Measurements from ENCODE around the gene GLRA3.

Gene GLRA3

GRCh38 chr4:174856926-174857800, 28.1 kb upstream of the GLRA3 start:
- DNase-seq (ENCODE audit: insufficient read length) (no peak), FAIRE-seq (peak; percentile 82)
- TF ChIP-seq POLR2A (IDR thresholded peaks at IDR 0.05; ENCODE audit: low read depth, low read length) = no peak
- no peak for TF ChIP-seq POLR2AphosphoS5 (IDR thresholded peaks at IDR 0.05; ENCODE audit: low read depth, low read length)
- no peak for TF ChIP-seq TAF1 (IDR thresholded peaks at IDR 0.05; ENCODE audit: borderline replicate concordance, low read depth, low read length)

- no peak for FAIRE-seq
Observed at GRCh38 chr4:174855050-174855449, 26.0 kb upstream of the GLRA3 start.

GRCh38 chr4:174853629-174854028, 24.6 kb upstream of the GLRA3 start:
- FAIRE-seq = no peak
- no peak for DNase-seq (ENCODE audit: insufficient read length)
- no peak for TF ChIP-seq POLR2A (IDR thresholded peaks at IDR 0.05; ENCODE audit: low read depth, low read length)
- TF ChIP-seq POLR2AphosphoS5 (IDR thresholded peaks at IDR 0.05; ENCODE audit: low read depth, low read length) = no peak
- no peak for TF ChIP-seq TAF1 (IDR thresholded peaks at IDR 0.05; ENCODE audit: borderline replicate concordance, low read depth, low read length)

More at GRCh38 chr4:174855050-174855449, 26.0 kb upstream of the GLRA3 start:
- TF ChIP-seq POLR2A (IDR thresholded peaks at IDR 0.05; ENCODE audit: low read depth, low read length) (no peak), TAF1 (IDR thresholded peaks at IDR 0.05; ENCODE audit: borderline replicate concordance, low read depth, low read length) (no peak), POLR2AphosphoS5 (IDR thresholded peaks at IDR 0.05; ENCODE audit: low read depth, low read length) (no peak)
- DNase-seq (ENCODE audit: insufficient read length) = no peak

- DNase-seq (ENCODE audit: insufficient read length) = no peak
- no peak for FAIRE-seq
- TF ChIP-seq TAF1 (IDR thresholded peaks at IDR 0.05; ENCODE audit: borderline replicate concordance, low read depth, low read length) (no peak), POLR2A (IDR thresholded peaks at IDR 0.05; ENCODE audit: low read depth, low read length) (no peak)
Observed at GRCh38 chr4:174848596-174848995, 19.5 kb upstream of the GLRA3 start.

- DNase-seq (ENCODE audit: insufficient read length) (no peak), FAIRE-seq (no peak)
- TF ChIP-seq TAF1 (IDR thresholded peaks at IDR 0.05; ENCODE audit: borderline replicate concordance, low read depth, low read length) (no peak), POLR2AphosphoS5 (IDR thresholded peaks at IDR 0.05; ENCODE audit: low read depth, low read length) (no peak), POLR2A (IDR thresholded peaks at IDR 0.05; ENCODE audit: low read depth, low read length) (no peak)
Observed at GRCh38 chr4:174847801-174848427, 18.9 kb upstream of the GLRA3 start.

- DNase-seq (ENCODE audit: insufficient read length) (no peak), FAIRE-seq (no peak)
- no peak for TF ChIP-seq POLR2A (IDR thresholded peaks at IDR 0.05; ENCODE audit: low read depth, low read length)
- TF ChIP-seq TAF1 (IDR thresholded peaks at IDR 0.05; ENCODE audit: borderline replicate concordance, low read depth, low read length) = no peak
- no peak for TF ChIP-seq POLR2AphosphoS5 (IDR thresholded peaks at IDR 0.05; ENCODE audit: low read depth, low read length)
Observed at GRCh38 chr4:174835536-174835935, 6.5 kb upstream of the GLRA3 start.

GRCh38 chr4:174834477-174834876, 5.4 kb upstream of the GLRA3 start:
- TF ChIP-seq TAF1 (IDR thresholded peaks at IDR 0.05; ENCODE audit: borderline replicate concordance, low read depth, low read length) = no peak
- FAIRE-seq (no peak), DNase-seq (ENCODE audit: insufficient read length) (no peak)

- no peak for DNase-seq (ENCODE audit: insufficient read length)
- FAIRE-seq = no peak
- TF ChIP-seq POLR2AphosphoS5 (IDR thresholded peaks at IDR 0.05; ENCODE audit: low read depth, low read length) = no peak
- TF ChIP-seq TAF1 (IDR thresholded peaks at IDR 0.05; ENCODE audit: borderline replicate concordance, low read depth, low read length) = no peak
- no peak for TF ChIP-seq POLR2A (IDR thresholded peaks at IDR 0.05; ENCODE audit: low read depth, low read length)
Observed at GRCh38 chr4:174826660-174827059, 2.4 kb downstream of the GLRA3 start.

- no peak for FAIRE-seq
Observed at GRCh38 chr4:174815282-174815681, 13.8 kb downstream of the GLRA3 start.

GRCh38 chr4:174813292-174813691, 15.8 kb downstream of the GLRA3 start:
- TF ChIP-seq POLR2AphosphoS5 (IDR thresholded peaks at IDR 0.05; ENCODE audit: low read depth, low read length) (no peak), TAF1 (IDR thresholded peaks at IDR 0.05; ENCODE audit: borderline replicate concordance, low read depth, low read length) (no peak), POLR2A (IDR thresholded peaks at IDR 0.05; ENCODE audit: low read depth, low read length) (no peak)
- DNase-seq (ENCODE audit: insufficient read length) = no peak
- FAIRE-seq = no peak

More at GRCh38 chr4:174815282-174815681, 13.8 kb downstream of the GLRA3 start:
- no peak for TF ChIP-seq POLR2A (IDR thresholded peaks at IDR 0.05; ENCODE audit: low read depth, low read length)
- no peak for TF ChIP-seq TAF1 (IDR thresholded peaks at IDR 0.05; ENCODE audit: borderline replicate concordance, low read depth, low read length)
- TF ChIP-seq POLR2AphosphoS5 (IDR thresholded peaks at IDR 0.05; ENCODE audit: low read depth, low read length) = no peak
- DNase-seq (ENCODE audit: insufficient read length) = no peak

GRCh38 chr4:174810834-174811233, 18.2 kb downstream of the GLRA3 start:
- FAIRE-seq (no peak), DNase-seq (ENCODE audit: insufficient read length) (no peak)
- TF ChIP-seq TAF1 (IDR thresholded peaks at IDR 0.05; ENCODE audit: borderline replicate concordance, low read depth, low read length) = no peak
- no peak for TF ChIP-seq POLR2AphosphoS5 (IDR thresholded peaks at IDR 0.05; ENCODE audit: low read depth, low read length)
- no peak for TF ChIP-seq POLR2A (IDR thresholded peaks at IDR 0.05; ENCODE audit: low read depth, low read length)

GRCh38 chr4:174808836-174809235, 20.2 kb downstream of the GLRA3 start:
- FAIRE-seq (no peak), DNase-seq (ENCODE audit: insufficient read length) (no peak)
- TF ChIP-seq POLR2A (IDR thresholded peaks at IDR 0.05; ENCODE audit: low read depth, low read length) (no peak), POLR2AphosphoS5 (IDR thresholded peaks at IDR 0.05; ENCODE audit: low read depth, low read length) (no peak), TAF1 (IDR thresholded peaks at IDR 0.05; ENCODE audit: borderline replicate concordance, low read depth, low read length) (no peak)

Data from GM12892 (cell line).